NCI-H345 treated with DMSO at 0.1 percent for 48 hours (cell line): ENCODE data around the gene SOX5.
"Not testable (repeated sequence)": the region's sequence is repeated elsewhere in the genome, so short reads cannot be mapped to it uniquely, and the experiment has no call there.

Experiments used
- DNase-seq: peaks from one replicate; lab custom pipeline; 2025; ENCODE audit not compliant: unreplicated experiment; lab: John Stamatoyannopoulos, UW

Gene SOX5

DNA sequence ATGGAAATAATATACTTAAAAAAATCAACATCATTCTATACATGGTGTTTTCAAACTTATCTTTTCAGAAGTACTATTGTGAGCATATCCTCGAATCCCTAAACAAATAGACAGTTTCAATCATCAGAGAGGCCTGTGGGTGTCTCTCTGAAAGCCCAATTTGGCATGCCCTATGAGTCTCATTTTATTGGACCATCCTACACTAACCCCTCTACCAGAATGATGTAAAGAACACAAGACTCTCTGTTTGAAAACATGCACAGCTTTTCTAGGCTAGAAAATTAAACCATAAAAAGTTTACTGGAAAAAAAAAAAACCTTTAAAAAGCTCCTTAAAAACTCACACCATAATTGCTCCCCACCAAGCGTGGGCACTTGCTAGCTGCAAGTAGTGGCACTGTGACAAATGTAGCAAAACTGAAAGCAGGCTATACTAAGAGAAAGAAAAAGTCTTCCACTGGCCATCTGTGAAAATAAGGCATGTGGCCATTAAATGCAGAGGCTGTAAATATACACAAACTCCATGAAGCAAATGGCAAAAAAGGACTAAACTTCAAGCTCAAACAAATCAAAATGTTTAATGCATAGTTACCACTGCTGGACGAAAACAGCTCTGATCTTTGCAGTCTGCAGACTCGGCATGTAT is 394.2 kb downstream of the SOX5 start:
- DNase-seq = no peak

- DNase-seq = no peak
These were observed 397.1 kb downstream of the SOX5 start for GRCh38 chr12:23552417-23552816.

DNA sequence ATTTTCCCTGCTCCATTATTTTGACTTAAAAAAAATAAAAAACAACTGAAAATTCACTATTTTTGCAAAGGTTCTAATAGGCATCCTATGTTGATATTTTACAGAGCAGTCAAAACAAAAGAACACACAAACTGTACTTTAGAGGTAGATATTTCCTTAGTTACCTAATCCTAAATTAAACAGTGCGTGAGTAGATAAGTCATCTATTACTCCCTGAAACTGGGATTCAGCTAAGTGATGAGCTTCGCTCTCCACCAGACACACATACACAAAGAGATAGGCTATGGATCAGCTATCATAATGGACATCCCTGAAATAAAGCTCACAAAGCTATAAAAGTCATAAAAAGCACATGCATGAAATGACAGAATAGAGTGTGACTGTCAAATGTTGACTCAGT is 398.7 kb downstream of the SOX5 start:
- peak; percentile 60 for DNase-seq

DNA sequence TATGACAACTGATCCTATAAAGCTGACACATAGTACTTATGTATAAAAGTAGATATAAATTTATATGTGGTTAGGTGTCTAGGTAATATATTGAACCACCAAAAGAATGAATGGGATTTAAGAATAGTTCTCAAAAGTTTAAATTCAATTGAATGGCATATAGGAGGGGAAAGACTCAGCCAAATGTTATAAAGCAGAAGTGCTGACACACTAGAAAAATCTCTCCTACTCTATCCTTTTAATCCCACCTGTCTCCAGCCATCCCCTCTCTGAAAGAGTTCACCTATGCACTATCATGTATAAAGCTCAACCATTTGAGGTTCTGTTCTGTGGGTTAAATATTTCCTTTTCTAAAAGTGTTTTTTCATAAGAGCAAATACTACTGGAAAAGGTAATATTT is 400.7 kb downstream of the SOX5 start:
- no peak for DNase-seq

DNA sequence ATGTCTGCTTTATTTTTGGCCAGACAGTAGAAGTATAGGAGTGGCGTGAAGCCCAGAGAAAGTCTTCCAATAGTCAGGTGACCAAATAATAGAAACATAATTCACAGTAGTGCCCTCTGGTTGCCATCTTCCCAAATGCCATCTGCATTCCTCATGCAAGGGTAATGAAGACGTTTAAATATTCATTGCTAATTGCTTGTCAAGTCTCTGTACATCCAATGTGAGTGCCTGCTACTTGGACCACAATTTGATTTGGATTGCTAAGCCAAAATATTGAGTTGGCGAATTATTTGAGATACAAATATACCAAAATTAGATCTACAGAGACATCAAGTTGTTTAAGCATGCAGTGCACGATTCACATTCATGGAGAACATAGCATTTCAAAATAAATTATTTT is 402.7 kb downstream of the SOX5 start:
- DNase-seq = no peak

GRCh38 chr12:23543767-23544166 is 405.7 kb downstream of the SOX5 start:
- no peak for DNase-seq

DNA sequence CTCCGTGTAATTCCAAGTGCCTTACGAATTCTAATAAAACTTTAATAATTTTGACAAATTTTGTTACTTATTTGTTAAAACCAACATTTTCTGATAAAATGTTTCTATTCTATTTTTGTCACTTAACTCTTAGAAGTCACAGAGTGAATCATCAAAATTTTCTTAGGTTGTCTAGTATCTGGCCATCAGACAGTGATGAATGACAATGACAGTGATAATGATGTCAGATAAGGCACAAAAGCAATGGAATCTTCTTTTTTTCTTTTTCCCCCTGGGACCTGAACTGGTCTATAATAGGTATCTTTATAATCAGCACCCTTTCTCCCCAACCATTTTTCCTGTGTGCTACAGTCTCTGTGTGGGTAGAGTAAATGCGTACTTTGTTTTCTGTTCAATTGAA is 407.3 kb downstream of the SOX5 start:
- no peak for DNase-seq

- DNase-seq = no peak
These were observed 408.9 kb downstream of the SOX5 start for GRCh38 chr12:23540572-23540971.

DNA sequence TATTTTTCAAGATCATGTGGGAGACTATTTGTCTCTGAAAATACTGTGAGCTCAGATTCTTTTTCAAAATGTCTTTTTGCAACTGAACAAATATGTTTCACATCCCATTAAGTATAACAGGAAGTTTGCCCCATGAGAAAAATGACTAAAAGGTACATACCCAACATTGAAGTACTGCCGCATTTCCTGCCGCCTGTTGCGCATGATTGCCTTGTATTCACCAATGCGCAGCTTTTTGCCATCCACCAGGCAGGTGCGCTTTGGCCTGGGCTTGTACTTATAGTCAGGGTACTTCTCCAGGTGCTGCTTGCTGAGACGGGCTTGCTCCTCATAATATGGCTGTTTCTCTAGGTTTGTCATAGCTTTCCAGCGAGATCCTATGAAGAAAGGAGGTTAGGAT is 413.2 kb downstream of the SOX5 start:
- DNase-seq = no peak

DNA sequence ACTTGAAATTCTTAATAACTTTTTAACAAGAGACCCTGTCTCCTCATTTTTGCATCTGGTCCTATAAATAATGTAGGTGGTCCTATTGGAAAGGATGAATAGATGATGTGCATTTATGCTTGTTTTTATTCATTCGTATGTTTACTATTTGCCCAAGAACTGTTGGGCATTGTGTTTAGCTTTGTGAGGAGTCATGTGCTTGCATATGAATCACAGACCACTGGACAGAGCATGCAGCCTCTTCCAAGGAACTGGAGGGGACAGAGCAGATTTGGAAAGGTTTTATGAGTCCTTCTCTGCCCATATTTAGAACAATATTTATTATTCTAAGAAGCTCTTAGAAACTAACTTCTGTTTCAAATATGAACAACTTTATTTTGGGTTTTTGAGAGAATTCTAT is 414.0 kb downstream of the SOX5 start:
- DNase-seq = no peak

DNA sequence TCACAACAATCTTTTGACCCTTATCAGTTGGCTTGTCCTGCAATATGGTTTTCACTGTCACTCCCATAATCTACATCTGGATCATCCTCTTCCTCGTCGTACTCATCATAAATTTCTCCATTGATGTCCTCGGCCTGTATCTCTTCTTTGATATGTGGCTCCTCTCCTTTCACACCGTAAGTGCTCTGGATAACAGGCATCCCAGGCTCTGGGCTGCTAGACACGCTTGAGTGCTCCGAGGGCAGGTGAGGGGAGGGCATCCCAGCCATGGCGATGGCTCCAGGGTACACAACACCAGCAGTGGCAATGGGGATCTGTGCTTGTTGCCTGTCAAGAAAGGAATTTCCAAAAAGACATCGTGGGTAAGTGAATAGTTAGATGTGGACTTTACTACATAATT is 415.3 kb downstream of the SOX5 start:
- no peak for DNase-seq

- no peak for DNase-seq
These were observed 415.8 kb downstream of the SOX5 start for GRCh38 chr12:23533699-23534098.

DNA sequence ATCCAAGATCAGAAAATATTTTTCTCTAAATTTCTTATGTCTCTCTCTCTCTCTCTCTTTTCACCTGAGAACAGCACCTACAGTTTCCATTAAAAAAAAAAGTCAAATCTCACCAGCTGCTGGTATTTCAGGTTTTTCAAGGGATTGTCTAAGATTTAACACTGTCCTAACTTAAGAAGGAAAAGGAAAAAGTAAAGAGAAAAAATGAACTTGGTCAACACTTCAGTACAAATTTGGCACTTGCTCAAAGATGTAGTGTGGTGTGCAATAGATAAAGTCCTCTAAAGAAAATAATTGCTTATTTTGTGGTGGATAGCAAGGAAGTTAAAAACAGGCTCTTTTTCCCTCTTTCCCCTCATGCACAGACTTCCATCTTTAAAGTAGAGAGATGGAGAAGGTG is 416.2 kb downstream of the SOX5 start:
- no peak for DNase-seq

DNA sequence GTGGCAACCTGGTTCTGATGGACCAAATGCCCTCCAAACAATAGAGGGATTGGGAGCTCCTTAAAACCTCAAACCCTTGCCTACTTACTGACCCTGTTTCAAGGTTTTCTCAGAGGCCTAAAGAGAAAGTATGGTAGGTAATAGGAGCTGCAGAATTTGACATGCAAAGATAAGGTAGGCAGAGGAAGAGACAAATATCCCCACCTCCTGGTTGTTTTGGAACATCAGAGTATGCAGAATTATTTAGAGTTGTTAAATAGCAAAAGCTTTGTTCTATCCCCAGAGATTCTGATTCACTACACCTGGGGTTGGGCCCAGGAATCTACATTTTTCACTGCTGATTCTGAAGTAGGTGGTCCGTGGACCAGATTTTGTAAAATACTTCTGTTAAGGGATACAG is 421.2 kb downstream of the SOX5 start:
- no peak for DNase-seq

- DNase-seq = no peak
These were observed 423.9 kb downstream of the SOX5 start for GRCh38 chr12:23525450-23526072.

DNA sequence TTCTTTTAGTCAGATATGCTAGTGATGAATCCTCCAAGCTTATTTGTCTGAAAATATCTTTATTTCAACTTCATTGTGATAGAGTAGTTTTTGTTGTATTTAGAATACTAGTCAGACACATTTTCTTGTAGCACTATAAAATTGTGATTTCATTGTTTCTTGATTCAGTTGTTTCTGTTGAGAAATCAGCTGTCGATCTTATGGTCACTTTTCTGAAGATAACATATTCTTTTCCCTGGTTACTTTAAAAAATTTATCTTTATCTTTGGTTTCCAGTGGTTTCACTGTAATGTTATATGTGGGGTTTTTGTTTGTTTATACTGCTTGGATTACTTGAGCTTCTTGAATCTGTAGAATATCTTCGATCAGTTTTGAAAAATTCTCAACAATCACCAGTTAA is 426.1 kb downstream of the SOX5 start:
- DNase-seq = no peak

DNA sequence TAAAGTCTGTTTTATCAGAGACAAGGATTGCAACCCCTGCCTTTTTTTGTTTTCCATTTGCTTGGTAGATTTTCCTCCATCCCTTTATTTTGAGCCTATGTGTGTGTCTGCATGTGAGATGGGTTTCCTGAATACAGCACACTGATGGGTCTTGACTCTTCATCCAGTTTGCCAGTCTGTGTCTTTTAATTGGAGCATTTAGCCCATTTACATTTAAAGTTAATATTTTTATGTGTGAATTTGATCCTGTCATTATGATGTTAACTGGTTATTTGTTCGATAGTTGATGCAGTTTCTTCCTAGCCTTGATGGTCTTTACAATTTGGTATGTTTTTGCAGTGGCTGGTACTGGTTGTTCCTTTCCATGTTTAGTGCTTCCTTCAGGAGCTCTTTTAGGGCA is 430.0 kb downstream of the SOX5 start:
- not testable (repeated sequence) for DNase-seq

GRCh38 chr12:23515785-23516184 is 433.7 kb downstream of the SOX5 start:
- DNase-seq = not testable (repeated sequence)

DNA sequence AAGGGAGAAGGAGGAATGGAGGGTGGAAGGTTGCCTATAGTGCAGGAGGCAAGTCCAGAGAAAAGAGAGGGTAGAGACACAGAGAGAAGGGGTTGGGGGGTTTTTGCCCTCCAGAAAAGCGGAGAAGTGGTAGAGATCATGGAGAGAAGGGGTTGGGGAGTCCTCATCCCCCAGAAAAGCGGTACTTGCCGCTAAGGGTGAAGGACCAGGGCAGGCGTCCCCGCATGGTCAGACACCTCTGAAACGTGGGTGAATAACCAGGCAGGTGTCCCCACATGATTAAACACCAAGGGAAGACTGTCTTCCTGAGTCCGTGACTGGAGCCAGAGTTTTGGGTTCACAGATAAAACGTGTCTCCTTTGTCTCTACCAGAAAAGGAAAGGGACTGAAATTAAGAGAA is 439.0 kb downstream of the SOX5 start:
- DNase-seq = no peak

DNA sequence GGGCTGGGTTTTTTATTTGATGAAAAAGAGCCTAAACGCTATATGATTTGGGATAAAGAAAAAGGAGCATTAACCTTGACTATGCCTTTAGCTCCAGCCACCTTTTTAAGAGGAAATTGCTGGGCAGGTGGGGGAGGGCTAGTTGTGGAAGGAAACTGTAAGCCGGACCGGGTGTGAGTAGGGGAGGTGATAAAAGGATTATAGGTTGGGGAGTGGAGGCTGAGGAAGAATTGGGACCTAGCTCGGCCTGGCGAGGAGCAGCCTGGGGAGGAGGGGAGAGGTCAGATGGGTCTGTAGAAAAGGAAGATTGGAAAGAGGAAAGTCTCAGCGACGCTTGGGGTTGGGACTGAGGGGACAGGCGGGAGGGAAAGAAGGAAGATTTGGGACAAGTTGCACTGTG is 439.6 kb downstream of the SOX5 start:
- not testable (repeated sequence) for DNase-seq

- DNase-seq = not testable (repeated sequence)
These were observed 441.7 kb downstream of the SOX5 start for GRCh38 chr12:23507785-23508184.

- not testable (repeated sequence) for DNase-seq
These were observed 443.7 kb downstream of the SOX5 start for GRCh38 chr12:23505736-23506135.
